ENCODE results near the gene MCC. TPM values are rescaled to one million over a fixed set of nuclear protein-coding genes. Genes with fewer than 3 reads are reported as not detected.

The MCC gene
- total and polyA plus RNA-seq, 4 donors = 9.0 to 47.3 (median 14.7) TPM

DNA sequence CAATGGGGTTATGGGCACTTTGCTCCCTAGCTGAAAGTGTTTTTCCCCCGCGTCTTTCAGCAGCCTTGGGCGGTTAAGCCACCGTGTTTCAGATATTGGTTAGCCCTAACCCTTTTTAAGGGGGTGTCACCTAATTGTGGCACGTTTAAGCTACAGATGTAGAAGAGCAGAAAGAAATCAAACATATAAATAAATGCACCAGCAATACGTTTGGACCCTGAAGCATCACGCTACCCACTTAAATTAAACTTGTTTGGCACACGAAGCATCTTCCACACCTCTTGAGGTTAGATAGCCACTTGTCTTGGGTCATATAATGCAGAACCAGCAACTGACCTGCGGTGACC is 26.0 kb upstream of the MCC start:
- no peak for DNase-seq (ENCODE audit: low spot score)
- no peaks in the 10 kb centered on the region for H3K27me3 ChIP-seq (ENCODE audit: control insufficient read depth in 4 of 4, insufficient read depth in 4 of 4, low read length in 3 of 4)
- TF ChIP-seq, protein P1, sequence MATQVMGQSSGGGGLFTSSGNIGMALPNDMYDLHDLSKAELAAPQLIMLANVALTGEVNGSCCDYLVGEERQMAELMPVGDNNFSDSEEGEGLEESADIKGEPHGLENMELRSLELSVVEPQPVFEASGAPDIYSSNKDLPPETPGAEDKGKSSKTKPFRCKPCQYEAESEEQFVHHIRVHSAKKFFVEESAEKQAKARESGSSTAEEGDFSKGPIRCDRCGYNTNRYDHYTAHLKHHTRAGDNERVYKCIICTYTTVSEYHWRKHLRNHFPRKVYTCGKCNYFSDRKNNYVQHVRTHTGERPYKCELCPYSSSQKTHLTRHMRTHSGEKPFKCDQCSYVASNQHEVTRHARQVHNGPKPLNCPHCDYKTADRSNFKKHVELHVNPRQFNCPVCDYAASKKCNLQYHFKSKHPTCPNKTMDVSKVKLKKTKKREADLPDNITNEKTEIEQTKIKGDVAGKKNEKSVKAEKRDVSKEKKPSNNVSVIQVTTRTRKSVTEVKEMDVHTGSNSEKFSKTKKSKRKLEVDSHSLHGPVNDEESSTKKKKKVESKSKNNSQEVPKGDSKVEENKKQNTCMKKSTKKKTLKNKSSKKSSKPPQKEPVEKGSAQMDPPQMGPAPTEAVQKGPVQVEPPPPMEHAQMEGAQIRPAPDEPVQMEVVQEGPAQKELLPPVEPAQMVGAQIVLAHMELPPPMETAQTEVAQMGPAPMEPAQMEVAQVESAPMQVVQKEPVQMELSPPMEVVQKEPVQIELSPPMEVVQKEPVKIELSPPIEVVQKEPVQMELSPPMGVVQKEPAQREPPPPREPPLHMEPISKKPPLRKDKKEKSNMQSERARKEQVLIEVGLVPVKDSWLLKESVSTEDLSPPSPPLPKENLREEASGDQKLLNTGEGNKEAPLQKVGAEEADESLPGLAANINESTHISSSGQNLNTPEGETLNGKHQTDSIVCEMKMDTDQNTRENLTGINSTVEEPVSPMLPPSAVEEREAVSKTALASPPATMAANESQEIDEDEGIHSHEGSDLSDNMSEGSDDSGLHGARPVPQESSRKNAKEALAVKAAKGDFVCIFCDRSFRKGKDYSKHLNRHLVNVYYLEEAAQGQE (IDR thresholded peaks at IDR 0.05) = no peak
- no peak for TF ChIP-seq TAF1 (conservative IDR thresholded peaks at IDR 0.05)
- no peak for TF ChIP-seq JUND (IDR thresholded peaks at IDR 0.05)
- peak in 1 of 2 donors; percentile 40 for TF ChIP-seq HNF4A (conservative IDR thresholded peaks at IDR 0.05)

DNA sequence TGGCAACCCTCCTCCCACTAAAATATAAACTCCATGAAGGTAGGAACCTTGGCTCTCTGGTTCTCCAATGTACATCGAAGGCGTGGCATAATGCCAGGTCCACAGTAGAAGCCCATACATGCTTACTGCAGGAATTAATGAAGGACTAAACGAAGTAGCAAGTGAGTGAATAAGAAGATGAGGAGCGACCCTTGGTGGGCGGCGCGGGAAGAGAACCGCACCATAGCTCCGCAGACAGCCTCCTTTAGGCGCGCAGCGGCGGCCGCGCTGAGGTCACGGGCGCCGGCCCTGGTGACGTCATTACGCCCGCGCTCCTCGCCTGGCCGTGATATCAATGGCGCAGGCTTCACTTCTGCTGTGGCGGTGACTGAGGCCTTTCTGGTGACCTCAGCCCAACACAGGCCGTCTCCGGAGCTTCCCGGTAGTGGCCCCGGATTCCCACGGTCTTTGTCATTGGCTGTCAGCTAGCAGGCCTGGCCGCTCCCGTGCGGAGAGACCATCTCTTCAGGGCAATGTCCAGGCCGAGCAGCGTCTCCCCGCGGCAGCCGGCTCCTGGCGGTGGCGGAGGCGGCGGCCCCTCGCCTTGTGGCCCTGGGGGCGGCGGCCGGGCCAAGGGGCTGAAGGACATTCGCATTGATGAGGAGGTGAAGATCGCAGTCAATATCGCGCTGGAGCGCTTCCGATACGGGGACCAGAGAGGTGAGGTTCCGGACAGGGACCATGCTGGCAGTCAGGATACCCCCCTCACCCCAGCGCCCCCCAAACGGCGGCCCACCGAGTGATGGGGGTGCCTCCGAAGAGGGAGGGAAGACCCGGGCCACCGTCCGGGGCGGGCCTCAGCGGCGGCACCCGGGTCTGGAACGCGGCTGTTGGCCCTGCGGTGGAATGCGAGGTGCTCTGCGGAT is 25.4 kb upstream of the MCC start, which contains the start of gene YTHDC2:
YTHDC2 (plus strand) TSS at position 311 of the 905 bp plus-strand sequence; CDS start at position 513, 202 bp downstream.
- H3K4me1 ChIP-seq (ENCODE audit: control insufficient read depth in 4 of 4, insufficient read depth in 4 of 4, low read length in 3 of 4) = peaks cover 0 to 11% (median 4%) of the 10 kb centered on the region in 4 donors
- H3K27me3 ChIP-seq (ENCODE audit: control insufficient read depth in 4 of 4, insufficient read depth in 4 of 4, low read length in 3 of 4) = no peaks in the 10 kb centered on the region
- peak within 1 kb of the TSS; percentile 80 to 86 (median 81) for H3K4me3 ChIP-seq (ENCODE audit: low read depth in 1 of 3, low read length in 3 of 3)
- H3K9ac ChIP-seq (ENCODE audit: low read depth in 1 of 2, low read length in 2 of 2) = peak within 1 kb of the TSS; percentile 60 to 95
- WGBS = under 1% methylated on average over 72 of the region's 72 CpGs
- H3K27ac ChIP-seq (ENCODE audit: low read depth in 1 of 2, low read length in 2 of 2) = peak within 1 kb of the TSS; percentile 85 to 96
- no peaks in the 10 kb centered on the region for H3K9me3 ChIP-seq (ENCODE audit: control insufficient read depth in 4 of 4, low read length in 3 of 4)
- DNase-seq (ENCODE audit: low spot score) = peak; percentile 85
- peaks cover 0 to 2% (median under 1%) of the 10 kb centered on the region in 4 donors for H3K36me3 ChIP-seq (ENCODE audit: control insufficient read depth in 4 of 4, insufficient read depth in 3 of 4, low read depth in 1 of 4, low read length in 3 of 4)
- TF ChIP-seq HNF4A (conservative IDR thresholded peaks at IDR 0.05) (peak; percentile 5 to 23), YY1 (IDR thresholded peaks at IDR 0.05) (peak; percentile 96), RAD21 (IDR thresholded peaks at IDR 0.05) (peak; percentile 42 to 61), TAF1 (conservative IDR thresholded peaks at IDR 0.05) (peak; percentile 16), JUND (IDR thresholded peaks at IDR 0.05) (peak; percentile 46 to 68), RXRA (IDR thresholded peaks at IDR 0.05) (peak in 1 of 2 donors; percentile 57), GABPA (IDR thresholded peaks at IDR 0.05 in 1 of 2, conservative IDR thresholded peaks at IDR 0.05 in 1 of 2) (no peak), SP1 (IDR thresholded peaks at IDR 0.05) (peak; percentile 26), NR2F2 (IDR thresholded peaks at IDR 0.05) (no peak)
- TF ChIP-seq, protein P2, sequence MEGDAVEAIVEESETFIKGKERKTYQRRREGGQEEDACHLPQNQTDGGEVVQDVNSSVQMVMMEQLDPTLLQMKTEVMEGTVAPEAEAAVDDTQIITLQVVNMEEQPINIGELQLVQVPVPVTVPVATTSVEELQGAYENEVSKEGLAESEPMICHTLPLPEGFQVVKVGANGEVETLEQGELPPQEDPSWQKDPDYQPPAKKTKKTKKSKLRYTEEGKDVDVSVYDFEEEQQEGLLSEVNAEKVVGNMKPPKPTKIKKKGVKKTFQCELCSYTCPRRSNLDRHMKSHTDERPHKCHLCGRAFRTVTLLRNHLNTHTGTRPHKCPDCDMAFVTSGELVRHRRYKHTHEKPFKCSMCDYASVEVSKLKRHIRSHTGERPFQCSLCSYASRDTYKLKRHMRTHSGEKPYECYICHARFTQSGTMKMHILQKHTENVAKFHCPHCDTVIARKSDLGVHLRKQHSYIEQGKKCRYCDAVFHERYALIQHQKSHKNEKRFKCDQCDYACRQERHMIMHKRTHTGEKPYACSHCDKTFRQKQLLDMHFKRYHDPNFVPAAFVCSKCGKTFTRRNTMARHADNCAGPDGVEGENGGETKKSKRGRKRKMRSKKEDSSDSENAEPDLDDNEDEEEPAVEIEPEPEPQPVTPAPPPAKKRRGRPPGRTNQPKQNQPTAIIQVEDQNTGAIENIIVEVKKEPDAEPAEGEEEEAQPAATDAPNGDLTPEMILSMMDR (IDR thresholded peaks at IDR 0.05; ENCODE audit: low read depth, low read length, missing input control) = no peak
- TF ChIP-seq, protein P3, sequence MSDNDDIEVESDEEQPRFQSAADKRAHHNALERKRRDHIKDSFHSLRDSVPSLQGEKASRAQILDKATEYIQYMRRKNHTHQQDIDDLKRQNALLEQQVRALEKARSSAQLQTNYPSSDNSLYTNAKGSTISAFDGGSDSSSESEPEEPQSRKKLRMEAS (IDR thresholded peaks at IDR 0.05) = no peak
- TF ChIP-seq, protein P4, sequence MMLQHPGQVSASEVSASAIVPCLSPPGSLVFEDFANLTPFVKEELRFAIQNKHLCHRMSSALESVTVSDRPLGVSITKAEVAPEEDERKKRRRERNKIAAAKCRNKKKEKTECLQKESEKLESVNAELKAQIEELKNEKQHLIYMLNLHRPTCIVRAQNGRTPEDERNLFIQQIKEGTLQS (IDR thresholded peaks at IDR 0.05) = no peak

More for the DNA sequence above, 26.0 kb upstream of the MCC start:
- Histone ChIP-seq H3K4me3 (ENCODE audit: low read depth in 1 of 3, low read length in 3 of 3) (peak overlapping the region; percentile 80 to 86 (median 81)), H3K4me1 (ENCODE audit: control insufficient read depth in 4 of 4, insufficient read depth in 4 of 4, low read length in 3 of 4) (peaks cover 0 to 11% (median 4%) of the 10 kb centered on the region in 4 donors), H3K36me3 (ENCODE audit: control insufficient read depth in 4 of 4, insufficient read depth in 3 of 4, low read depth in 1 of 4, low read length in 3 of 4) (peaks cover 0 to 2% (median under 1%) of the 10 kb centered on the region in 4 donors), H3K9ac (ENCODE audit: low read depth in 1 of 2, low read length in 2 of 2) (peak overlapping the region; percentile 60 to 95), H3K9me3 (ENCODE audit: control insufficient read depth in 4 of 4, low read length in 3 of 4) (no peaks in the 10 kb centered on the region), H3K27ac (ENCODE audit: low read depth in 1 of 2, low read length in 2 of 2) (peak overlapping the region; percentile 85 to 96)
- 7% methylated on average over 9 of the region's 9 CpGs for WGBS

Data from liver (tissue), 9 donors.